ENCODE results near the gene CEBPZ.
"Not testable (repeated sequence)": the region's sequence is repeated elsewhere in the genome, so short reads cannot be mapped to it uniquely, and the experiment has no call there.

DNA sequence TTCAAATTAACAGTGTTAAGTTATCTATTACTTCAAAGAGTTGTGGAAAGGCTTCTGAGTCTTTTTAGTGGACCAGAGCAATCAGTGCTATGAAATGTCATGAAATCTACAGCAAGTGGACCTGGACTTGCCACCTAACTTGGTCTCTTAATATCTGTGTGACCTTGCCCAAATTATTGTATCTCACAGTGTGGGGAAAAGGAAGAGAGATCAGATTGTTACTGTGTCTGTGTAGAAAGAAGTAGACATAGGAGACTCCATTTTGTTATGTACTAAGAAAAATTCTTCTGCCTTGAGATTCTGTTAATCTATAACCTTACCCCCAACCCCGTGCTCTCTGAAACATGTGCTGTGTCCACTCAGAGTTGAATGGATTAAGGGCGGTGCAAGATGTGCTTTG lies 6.3 kb downstream of the CEBPZ start:
- TF ChIP-seq, protein P1, sequence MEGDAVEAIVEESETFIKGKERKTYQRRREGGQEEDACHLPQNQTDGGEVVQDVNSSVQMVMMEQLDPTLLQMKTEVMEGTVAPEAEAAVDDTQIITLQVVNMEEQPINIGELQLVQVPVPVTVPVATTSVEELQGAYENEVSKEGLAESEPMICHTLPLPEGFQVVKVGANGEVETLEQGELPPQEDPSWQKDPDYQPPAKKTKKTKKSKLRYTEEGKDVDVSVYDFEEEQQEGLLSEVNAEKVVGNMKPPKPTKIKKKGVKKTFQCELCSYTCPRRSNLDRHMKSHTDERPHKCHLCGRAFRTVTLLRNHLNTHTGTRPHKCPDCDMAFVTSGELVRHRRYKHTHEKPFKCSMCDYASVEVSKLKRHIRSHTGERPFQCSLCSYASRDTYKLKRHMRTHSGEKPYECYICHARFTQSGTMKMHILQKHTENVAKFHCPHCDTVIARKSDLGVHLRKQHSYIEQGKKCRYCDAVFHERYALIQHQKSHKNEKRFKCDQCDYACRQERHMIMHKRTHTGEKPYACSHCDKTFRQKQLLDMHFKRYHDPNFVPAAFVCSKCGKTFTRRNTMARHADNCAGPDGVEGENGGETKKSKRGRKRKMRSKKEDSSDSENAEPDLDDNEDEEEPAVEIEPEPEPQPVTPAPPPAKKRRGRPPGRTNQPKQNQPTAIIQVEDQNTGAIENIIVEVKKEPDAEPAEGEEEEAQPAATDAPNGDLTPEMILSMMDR (IDR thresholded peaks at IDR 0.05): not testable (repeated sequence)
- TF ChIP-seq POLR2A (IDR thresholded peaks at IDR 0.05): not testable (repeated sequence)

Measured in uterus (tissue), 2 donors.